NCI-H1417 (cell line): ENCODE measurements around the gene CALY.

ENCODE experiments used
- DNase-seq, 3 experiments: peaks; one replicate each; lab custom pipeline; 2025; lab: John Stamatoyannopoulos, UW

CALY gene

DNA sequence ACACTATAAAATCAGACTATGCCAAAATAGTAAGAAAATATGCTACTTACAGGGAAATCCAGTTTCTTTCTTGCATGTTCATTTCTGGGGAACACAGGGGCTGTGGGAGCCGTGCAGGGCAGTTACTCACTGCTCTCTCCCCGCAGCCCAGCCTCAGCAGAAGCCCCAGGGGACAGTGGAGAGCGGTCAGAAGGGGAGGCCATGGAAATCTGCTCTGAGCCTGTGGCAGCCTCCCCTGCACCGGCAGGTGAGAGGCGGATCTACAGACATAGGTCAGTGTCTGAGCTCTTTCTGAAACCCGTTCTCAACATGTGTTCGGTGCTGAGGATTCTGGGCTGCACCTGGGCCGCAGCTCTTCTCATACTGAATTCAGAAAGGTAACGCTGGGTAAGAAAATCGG, 25.1 kb downstream of the CALY start:
- no peak for DNase-seq

DNA sequence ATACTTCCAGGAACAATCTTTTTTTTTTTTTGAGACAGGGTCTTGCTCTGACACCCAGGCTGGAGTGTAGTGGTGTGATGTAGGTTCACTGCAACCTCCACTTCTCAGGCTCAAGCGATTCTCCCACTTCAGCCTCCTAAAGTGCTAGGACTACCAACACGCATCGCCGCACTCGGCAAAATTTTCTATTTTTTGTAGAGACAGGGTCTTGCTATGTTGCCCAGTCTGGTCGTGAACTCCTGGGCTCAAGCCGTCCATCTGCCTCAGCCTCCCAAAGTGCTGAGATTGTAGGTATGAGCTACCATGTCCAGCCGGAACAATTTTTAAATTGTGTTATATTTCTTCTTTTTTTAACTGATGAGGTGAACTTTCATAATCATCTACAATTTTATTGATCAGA, 25.9 kb downstream of the CALY start:
- DNase-seq = no peak

DNA sequence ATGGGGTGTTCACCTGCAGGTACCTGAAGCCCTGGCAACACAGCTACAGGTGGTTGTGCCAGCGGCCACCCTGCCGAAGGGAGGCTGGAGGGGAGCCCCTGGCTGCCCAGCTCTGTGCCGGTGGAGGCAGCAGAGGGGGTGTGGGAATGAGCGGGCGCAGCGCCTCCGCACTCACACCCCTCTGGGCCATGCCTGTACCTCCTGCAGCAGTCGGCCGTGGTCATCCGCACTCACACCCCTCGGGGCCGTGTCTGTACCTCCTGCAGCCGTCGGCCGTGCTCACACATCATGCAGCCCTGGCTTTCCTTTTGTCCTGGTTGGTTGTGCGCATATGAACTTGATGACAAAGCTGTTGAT, 26.3 kb downstream of the CALY start:
- no peak for DNase-seq

DNA sequence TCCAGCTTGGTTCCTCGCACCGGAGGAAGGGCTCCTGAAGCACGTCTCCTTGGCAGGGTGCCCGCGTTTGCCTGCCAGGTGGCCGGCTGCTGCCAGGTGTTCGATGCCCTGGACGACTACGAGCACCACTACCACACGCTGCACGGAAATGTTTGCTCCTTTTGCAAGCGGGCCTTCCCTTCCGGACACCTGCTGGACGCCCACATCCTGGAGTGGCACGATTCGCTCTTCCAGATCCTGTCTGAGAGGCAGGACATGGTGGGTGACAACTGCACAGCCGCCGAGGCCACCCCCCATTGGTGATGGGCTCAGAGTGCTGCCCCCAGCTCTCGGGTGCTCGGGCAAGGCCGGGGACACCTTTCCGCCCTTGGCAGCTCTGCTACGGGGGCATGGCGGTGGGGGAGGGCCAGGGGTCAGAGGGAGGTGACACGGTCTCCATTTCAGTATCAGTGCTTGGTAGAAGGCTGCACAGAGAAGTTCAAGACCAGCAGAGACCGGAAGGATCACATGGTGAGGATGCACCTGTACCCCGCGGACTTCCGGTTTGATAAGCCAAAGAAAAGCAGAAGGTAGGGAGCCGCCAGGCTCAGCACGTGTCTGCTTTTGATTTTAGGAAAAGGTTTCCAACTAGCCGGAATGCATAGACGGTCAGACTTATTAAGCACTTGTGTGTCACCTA, 26.8 kb downstream of the CALY start:
- DNase-seq = peak; percentile 37 to 81 (median 55)

DNA sequence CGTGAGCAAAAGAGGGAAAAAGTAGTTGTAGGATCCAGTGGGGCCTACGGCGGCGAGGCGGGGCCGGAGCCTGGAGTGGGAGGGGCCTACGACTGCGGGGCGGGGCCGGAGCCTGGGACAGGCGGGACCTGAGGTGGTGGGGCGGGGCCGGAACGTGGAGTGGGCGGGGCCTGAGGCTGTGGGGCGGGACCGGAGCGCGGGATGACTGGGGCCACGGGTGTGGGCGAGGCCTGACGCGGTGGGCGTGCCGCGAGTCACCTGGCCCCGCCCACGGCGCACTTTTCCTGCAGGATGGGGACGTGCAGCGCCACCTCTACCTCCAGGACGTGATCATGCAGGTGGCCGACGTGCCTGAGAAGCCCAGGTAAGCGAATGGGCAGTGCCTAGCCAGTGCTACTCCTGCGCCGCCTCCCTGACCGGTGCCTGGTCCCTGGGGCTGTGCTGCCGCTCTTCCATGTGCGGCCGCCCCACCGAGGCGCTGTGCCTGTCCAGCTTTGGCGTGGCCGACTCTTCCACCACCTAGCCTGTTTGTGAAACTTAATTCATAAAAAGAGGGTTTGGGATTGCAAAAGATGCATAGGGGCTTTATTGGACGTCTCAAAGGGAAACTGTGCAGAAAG, 27.5 kb downstream of the CALY start:
- DNase-seq = peak; percentile 80 to 89 (median 88)

DNA sequence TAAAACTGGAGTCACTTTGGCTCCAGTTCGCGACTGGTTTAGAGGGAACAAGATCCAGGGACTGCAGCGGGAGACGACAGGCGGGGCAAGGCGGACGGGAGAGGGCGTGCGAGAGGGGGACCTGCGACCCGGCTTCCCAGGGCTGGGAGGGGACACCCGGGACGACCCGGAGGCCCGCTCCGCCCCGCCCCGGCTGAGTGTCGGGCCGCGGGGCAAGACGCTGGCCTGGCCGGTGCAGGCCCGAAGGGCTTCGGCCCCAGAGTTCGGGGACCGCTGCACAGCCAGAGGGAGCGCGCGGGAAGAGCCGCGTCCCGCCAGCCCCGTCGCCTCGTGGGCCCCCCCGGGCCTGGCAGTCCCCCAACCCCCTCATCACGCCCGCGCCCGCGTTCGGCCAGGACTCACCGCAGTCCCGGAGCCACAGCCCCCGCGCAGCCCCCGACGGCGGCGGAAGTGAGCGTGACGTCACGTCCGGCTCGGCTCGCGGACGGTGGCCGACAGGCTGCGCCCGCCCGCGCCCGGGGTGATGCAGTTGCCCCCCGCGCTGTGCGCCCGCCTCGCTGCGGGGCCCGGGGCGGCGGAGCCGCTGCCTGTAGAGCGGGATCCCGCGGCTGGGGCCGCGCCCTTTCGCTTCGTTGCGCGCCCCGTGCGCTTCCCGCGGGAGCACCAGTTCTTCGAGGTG, 28.1 kb downstream of the CALY start, which contains the start of the genes TUBGCP2 and ZNF511:
Gene TUBGCP2, minus strand, starts transcription at position 452 of the 679 bp plus-strand sequence. CDS start 5,931 bp downstream, outside the sequence.
Gene ZNF511, plus strand, starts transcription at position 494 of the 679 bp plus-strand sequence. Its CDS starts 30 bp downstream, at position 524.
- peak; percentile 70 to 89 (median 88) for DNase-seq

DNA sequence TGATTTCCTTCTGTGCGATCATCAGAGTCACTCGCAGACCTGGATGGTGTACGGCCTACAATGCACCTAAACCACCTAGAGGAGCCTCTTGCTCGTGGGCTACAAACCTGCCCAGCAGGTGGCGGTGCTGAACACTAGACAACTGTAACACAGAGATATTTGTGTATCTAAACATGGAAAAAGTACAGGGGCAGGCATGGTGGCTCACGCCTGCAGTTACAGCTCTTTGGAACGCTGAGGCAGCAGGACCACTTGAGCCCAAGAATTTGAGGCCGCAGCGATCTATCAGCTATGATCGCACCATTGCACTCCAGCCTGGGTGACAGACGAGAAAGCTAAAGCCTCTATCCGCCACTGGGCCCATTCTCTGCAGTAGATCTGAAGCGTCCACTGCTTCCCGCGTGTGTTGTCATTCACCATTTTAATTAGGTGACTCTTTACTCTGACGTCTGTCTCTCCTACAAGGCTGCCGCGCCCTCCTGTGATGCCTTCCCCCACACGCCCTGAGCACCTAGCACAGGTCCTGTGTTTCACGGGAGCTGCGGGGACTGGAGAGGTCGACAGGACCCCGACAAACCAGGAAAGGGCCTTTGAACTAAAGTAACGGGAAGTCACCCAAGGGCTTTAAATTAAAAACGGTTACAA, 28.8 kb downstream of the CALY start:
- peak; percentile 46 to 67 (median 51) for DNase-seq

DNA sequence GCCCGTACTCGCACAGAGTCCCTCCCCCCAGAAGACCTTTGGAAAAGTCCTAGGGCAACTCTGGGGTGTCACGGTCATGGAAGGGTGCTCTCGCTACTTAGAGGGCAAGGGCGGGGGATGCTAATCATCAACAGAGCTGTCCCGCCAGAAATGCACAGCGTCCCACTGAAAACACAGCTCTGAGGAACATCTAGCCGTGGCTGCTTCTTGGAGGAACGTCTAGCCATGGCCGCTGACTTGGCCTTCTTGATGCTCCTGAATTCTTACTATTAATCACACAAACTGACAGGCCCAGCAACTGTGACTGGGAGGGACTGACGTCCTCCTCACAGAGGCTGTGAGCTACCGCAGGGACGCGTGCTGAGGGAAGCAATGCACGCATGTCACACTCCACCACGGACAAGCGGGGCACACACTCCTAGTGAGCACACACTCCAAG, 29.7 kb downstream of the CALY start:
- no peak for DNase-seq

DNA sequence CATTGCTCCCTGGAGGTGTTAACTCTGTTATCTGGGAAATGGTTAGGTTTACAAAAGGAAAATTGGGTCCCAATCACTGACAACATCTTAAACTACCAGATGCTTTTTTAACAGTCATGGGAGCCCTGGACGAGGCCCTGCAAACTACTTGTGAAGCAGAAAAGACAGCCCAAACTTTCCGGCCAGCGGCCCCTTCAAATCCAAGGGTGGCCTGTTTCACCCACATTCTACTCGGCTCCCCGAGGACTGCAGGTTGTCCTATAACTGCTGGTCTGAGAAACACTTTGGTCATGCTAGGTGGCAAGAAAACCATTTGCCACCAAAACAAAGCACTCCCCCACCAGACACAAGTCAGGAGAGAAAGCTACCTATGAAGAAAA, 30.6 kb downstream of the CALY start:
- DNase-seq = no peak

DNA sequence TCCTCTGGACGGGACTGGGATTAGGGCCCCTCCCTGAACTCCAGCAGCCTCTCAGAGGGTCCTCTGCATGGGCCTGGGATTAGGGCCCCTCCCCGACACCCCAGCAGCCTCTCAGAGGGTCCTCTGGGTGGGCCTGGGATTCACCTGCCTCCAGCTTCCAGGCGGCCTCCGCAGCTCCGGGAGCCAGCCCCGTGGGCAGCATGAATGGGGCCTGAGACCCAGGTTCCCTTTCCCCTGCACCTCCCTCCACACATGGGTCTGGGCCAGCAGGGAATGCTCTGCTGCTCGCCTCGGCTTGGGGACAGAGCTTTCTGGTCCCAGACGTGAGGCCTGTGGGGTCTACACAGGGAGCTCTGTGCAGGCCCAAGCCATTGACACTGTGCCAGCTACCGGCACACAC, 33.5 kb downstream of the CALY start:
- DNase-seq = no peak

DNA sequence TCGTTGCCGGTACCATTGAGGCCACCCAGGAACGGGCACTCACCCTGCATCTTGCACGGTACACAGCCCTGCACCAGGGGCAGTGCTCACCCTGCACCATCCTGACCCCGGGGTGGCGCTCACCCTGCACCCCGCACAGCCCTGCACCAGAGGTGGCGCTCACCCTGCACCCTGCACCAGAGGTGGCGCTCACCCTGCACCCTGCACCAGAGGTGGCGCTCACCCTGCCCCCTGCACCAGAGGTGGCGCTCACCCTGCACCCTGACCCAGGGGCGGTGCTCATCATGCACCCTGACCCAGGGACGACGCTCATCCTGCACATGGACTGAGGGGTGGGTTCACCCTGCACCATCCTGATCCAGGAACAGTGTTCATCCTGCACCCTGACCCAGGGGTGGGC, 34.5 kb downstream of the CALY start:
- DNase-seq = no peak

DNA sequence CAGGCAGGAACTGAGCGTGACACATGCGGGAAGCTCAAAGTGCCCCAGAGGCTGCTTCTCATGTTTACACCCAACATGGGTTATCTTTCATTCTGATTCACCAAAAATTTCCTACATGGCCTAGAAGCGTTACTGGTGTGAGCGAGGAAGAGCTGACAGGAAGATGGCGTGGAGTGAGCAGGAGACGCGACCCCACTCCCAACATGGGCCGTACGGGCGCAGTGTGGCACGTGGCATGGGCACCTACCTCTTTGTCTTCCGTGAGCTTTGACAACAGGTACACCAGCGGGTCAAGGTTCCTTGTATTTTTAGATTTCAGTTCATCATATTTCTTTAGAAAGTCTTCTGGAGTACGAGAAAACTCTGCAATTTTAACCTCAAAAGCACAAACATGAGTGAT, 37.0 kb downstream of the CALY start:
- DNase-seq = no peak

DNA sequence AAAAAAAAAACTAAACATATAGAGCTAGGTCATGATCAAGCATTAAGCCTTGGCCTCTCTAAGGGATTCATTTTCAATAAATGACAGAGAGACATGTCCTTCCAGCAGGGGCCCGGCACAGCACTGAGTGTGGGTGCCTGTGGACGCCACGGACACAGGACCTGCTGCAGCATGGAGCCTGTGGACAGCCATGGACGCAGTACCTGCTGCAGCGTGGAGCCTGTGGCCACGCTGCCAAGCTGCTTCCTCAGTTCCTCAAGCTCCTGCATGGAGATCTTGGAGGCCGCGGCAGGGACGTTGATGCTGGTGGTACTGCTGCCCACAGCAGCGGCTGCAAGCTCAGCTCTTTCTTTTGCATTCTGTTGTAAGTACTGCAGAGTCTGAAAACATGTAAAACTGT, 37.5 kb downstream of the CALY start:
- DNase-seq = no peak

DNA sequence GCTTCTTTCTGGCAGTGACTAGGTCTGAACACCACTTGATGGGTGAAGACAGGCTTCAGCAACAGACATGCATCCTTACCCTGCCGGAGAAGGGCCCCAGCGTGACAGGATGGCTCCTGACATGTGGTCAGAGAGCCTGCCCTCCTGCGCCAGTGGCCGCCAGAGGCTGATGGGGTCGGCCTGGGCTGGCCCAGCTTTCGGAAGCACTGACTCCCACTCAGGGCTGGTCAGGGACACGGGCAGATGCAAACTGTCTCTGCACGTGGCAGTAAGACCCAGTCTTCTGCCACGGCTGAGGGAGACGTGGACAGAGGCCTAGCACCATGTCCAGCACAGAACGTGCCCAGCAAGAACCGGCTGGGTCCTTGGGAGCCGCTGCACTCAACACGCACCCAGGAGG, 38.2 kb downstream of the CALY start:
- DNase-seq = no peak

DNA sequence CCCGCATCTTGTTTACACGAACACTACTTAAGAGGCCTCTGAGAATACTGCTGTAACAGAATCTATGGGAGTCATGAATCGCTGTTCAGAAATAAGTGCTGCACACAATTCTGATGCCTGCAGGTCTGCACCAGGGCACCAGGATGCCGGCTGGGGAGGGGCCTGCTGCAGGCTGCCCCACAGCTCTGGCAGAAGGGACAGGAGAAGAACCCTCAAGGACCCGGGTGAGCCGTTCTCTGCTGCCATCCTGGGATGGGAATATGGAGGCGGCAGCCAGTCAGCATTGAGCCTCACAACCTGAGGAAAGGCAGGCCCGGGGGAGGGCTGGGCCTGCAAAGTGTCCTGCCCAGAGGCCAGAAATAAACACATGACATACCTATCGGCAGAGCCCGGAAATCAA, 39.2 kb downstream of the CALY start:
- no peak for DNase-seq

DNA sequence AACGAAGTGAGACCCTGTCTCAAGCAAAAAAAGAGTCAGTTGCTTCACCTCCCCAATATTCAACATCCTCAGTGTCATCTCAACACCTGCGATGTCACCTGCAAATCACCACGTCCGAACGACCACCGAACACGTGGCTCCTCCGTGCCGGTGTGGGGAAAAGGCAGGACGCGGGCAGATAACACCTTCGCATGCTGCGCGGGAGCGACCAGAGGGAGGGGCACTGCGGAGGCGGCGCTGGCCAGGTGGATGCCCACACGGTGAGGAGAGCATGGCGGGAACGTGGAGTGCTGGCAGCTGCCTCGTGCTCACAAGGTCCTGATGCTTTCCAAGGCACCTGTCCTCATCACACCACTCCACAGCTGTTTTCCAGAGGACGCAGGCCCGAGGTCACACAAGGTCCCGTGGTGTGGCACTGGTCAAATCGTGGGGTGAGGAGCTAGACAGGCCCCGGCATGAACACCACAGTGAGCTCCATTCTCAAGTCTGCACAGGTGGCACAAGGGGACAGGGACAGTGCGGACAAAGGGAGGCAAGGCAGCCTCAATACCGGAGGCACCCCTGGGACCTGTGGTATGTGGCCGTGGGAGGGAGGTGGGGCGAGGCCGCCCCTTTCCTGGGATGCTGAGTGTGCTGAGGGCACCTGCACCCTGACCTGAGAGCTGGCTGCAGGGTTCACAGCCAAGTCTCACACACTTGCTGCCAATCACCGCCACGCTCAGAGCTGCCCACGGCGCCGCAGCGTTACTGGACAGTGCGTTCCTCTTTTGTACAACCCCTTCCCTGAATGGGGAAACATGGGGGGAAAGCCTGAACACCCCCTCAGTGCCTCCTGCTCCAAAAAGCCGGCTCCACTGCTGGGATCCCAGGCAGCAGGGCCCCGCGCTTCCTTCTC, 41.0 kb downstream of the CALY start:
- no peak for DNase-seq

DNA sequence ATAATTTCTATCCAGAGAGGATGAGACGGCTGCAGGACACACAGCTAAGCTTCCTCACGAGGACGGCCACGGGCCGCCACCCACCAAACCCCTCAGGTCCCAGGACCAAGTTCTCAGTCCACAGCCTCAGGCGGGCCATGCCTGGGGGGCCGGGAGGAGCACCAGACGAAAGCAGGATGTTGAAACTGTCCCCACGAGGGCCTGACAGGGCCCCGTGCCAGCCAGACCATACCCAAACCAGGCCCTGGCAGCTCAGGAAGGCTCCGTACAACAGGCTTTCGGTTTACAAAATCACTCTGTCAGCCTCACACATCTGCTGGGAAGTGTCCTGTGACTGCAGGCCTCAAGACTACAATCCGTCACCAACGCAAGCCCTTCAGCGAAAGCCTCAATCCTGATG, 42.5 kb downstream of the CALY start:
- no peak for DNase-seq

DNA sequence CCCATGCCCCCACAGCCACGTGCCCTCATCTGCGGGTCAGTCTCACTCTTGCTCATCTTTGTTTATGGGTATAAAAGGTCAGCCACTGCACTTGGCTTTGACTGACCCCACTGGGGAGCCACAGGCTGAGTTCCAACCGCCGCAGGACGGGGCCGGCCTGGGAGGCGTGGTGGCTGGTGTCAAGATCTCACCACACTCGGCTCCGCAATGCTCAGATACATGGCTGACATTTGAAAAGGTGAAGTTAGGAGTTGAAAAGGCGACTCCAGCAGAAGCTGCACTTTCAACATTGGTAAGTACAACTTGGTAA, 42.9 kb downstream of the CALY start:
- DNase-seq = no peak

DNA sequence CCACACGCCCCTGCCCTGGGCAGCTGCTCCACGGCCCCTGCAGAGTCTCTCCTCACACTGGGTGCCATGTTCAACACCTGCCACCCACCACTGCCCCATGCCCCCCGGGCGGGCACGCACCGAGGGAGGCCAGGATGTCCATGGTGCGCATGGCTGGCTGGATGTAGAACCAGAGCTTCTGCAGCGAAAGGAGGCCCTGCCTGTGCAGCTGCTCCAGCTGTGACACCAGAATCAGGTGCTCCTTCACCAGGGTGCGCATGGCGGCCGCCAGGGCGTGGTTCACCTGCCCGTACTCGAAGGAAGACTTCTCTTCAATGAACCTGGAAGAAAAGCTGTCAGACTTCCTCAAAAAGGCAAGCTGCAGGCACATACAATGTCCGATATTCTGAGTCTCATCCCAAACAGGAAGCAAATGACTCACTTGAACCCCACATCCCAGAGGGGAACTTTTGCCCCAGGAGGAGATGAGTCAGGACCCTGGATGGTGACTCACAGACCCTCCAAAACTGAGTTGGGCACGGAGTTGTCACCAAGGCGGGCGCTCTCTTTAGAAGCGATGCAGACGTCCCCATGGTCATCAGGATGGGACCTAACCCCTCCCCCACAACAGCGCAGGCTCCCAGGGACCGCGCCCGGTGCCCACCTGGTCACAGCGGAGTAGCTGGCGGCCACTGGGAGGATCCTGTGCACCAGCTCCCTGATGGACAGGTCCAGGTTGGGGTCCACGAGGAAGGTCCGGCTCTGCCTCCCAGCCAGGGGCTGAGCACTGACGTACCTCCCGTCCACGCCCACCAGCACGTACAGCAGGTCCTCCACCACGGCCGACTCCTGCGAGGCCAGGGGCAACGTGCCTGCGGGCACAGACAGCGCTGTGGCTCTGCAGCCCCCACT, 43.5 kb downstream of the CALY start:
- no peak for DNase-seq

DNA sequence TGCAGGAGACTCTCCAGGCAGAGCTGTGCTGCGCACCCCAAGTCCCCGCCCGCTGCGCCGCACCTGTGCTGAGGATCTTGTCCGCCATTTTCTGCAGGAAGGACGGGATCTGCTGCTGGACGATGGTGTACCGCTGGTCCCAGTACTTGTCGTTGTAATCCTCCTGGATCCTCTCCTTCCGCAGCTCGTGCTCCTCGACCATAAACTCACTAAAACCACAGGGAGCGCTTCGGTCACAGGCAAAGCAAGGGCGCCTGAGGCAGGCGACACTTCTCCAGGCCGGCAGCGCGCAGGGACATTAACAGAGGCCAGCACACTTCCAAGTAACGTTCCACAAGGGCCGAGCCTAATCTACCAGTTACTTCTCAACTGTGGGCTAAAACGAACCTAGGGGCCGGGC, 46.9 kb downstream of the CALY start:
- DNase-seq = no peak
